ENCODE data around the gene NRG3. TPM values are rescaled to one million over a fixed set of nuclear protein-coding genes. Genes with fewer than 3 reads are reported as not detected.
"Not testable (repeated sequence)": the region's sequence is repeated elsewhere in the genome, so short reads cannot be mapped to it uniquely, and the experiment has no call there.

NRG3 gene
- total RNA-seq, 1 donor from 2014 or later, result 8.2 TPM

DNA sequence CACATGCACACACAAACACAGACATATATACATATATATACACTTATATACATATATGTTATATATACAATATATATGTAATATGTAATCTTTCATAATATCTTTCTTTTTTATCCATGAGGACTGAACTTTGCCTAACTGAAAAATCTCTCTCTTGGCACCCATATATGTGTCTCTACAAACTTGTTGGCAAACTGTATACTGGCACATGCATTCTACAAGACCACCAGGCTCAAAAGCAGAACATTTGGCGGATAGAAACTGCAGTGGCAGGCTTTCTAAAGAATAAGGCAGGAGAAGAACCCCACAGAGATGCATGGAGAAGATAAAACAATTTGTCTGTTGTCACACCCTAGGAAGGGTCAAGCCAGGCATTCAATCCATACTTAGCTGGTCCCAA lies 165.3 kb downstream of the NRG3 start:
- Mint-ChIP-seq H3K4me1 (ENCODE audit: unreplicated experiment) (no peaks in the 10 kb centered on the region), H3K4me3 (ENCODE audit: unreplicated experiment) (no peak overlapping the region), H3K27me3 (ENCODE audit: unreplicated experiment) (no peaks in the 10 kb centered on the region), H3K9me3 (ENCODE audit: unreplicated experiment) (no peaks in the 10 kb centered on the region), H3K36me3 (ENCODE audit: low read depth, unreplicated experiment) (no peaks in the 10 kb centered on the region), H3K27ac (ENCODE audit: unreplicated experiment) (no peak overlapping the region)
- TF ChIP-seq, protein P1, sequence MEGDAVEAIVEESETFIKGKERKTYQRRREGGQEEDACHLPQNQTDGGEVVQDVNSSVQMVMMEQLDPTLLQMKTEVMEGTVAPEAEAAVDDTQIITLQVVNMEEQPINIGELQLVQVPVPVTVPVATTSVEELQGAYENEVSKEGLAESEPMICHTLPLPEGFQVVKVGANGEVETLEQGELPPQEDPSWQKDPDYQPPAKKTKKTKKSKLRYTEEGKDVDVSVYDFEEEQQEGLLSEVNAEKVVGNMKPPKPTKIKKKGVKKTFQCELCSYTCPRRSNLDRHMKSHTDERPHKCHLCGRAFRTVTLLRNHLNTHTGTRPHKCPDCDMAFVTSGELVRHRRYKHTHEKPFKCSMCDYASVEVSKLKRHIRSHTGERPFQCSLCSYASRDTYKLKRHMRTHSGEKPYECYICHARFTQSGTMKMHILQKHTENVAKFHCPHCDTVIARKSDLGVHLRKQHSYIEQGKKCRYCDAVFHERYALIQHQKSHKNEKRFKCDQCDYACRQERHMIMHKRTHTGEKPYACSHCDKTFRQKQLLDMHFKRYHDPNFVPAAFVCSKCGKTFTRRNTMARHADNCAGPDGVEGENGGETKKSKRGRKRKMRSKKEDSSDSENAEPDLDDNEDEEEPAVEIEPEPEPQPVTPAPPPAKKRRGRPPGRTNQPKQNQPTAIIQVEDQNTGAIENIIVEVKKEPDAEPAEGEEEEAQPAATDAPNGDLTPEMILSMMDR (IDR thresholded peaks at IDR 0.05; ENCODE audit: unreplicated experiment), result no peak
- no peak for DNase-seq (ENCODE audit: low spot score)

DNA sequence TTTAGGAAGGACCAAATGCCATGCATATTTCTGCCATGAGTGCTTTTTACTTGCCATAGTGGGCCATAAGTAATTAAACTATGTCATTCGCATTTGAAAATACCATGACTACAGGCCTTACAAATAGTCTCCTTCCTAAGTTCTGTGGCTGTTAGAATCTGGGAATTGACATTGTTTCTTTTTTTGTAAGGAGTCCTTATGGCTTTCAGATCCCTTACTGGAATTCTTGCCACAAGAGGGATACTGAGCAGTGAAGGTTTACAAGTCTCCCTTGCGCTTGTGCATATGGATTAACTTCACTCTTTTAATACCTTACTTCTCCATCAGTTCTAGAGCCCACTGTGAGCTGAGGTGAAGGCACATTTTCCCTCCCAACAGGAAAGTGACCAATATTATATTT lies 166.0 kb downstream of the NRG3 start:
- H3K27me3 Mint-ChIP-seq (ENCODE audit: unreplicated experiment), result no peaks in the 10 kb centered on the region
- TF ChIP-seq, protein P1 (IDR thresholded peaks at IDR 0.05; ENCODE audit: unreplicated experiment), result no peak
- no peaks in the 10 kb centered on the region for H3K36me3 Mint-ChIP-seq (ENCODE audit: low read depth, unreplicated experiment)
- no peaks in the 10 kb centered on the region for H3K4me1 Mint-ChIP-seq (ENCODE audit: unreplicated experiment)
- no peak overlapping the region for H3K27ac Mint-ChIP-seq (ENCODE audit: unreplicated experiment)
- DNase-seq (ENCODE audit: low spot score), result no peak
- no peak overlapping the region for H3K4me3 Mint-ChIP-seq (ENCODE audit: unreplicated experiment)
- H3K9me3 Mint-ChIP-seq (ENCODE audit: unreplicated experiment), result no peaks in the 10 kb centered on the region

- Mint-ChIP-seq H3K36me3 (ENCODE audit: low read depth, unreplicated experiment) (no peaks in the 10 kb centered on the region), H3K4me3 (ENCODE audit: unreplicated experiment) (no peak overlapping the region), H3K4me1 (ENCODE audit: unreplicated experiment) (no peaks in the 10 kb centered on the region), H3K27ac (ENCODE audit: unreplicated experiment) (no peak overlapping the region), H3K9me3 (ENCODE audit: unreplicated experiment) (no peaks in the 10 kb centered on the region), H3K27me3 (ENCODE audit: unreplicated experiment) (no peaks in the 10 kb centered on the region)
- TF ChIP-seq, protein P1 (IDR thresholded peaks at IDR 0.05; ENCODE audit: unreplicated experiment), result no peak
- DNase-seq (ENCODE audit: low spot score), result no peak
These were observed 181.4 kb downstream of the NRG3 start for GRCh38 chr10:82056391-82056790.

- H3K4me1 Mint-ChIP-seq (ENCODE audit: unreplicated experiment); H3K9me3 Mint-ChIP-seq (ENCODE audit: unreplicated experiment); DNase-seq (ENCODE audit: low spot score); H3K36me3 Mint-ChIP-seq (ENCODE audit: low read depth, unreplicated experiment); H3K4me3 Mint-ChIP-seq (ENCODE audit: unreplicated experiment); H3K27ac Mint-ChIP-seq (ENCODE audit: unreplicated experiment); H3K27me3 Mint-ChIP-seq (ENCODE audit: unreplicated experiment): not testable (repeated sequence)
These were observed 192.2 kb downstream of the NRG3 start for GRCh38 chr10:82067192-82067591.

- no peaks in the 10 kb centered on the region for H3K9me3 Mint-ChIP-seq (ENCODE audit: unreplicated experiment)
- no peaks in the 10 kb centered on the region for H3K27me3 Mint-ChIP-seq (ENCODE audit: unreplicated experiment)
- DNase-seq (ENCODE audit: low spot score), result no peak
- no peaks in the 10 kb centered on the region for H3K4me1 Mint-ChIP-seq (ENCODE audit: unreplicated experiment)
- TF ChIP-seq, protein P1 (IDR thresholded peaks at IDR 0.05; ENCODE audit: unreplicated experiment), result no peak
- no peak overlapping the region for H3K27ac Mint-ChIP-seq (ENCODE audit: unreplicated experiment)
- no peak overlapping the region for H3K4me3 Mint-ChIP-seq (ENCODE audit: unreplicated experiment)
- H3K36me3 Mint-ChIP-seq (ENCODE audit: low read depth, unreplicated experiment), result no peaks in the 10 kb centered on the region
These were observed 193.5 kb downstream of the NRG3 start for GRCh38 chr10:82068501-82068900.

DNA sequence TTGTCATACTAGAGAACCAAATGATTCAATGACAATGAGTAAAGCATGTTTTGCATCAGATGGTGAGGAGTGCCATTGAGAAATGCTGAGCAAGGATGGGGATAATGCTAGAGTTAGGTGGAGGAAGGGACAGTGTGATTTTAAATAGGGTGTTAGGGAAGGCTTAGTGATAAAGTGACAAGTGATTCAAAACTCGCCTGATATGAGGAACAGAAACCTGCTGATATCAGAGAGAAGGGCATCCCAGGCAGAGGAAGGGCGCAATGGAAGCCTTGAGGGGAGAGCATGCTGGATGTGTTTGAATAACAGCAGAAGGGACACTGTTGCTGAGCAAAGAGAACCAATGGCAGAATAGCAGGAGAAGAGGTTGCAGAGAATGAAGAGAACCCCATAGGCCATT lies 196.2 kb downstream of the NRG3 start:
- Mint-ChIP-seq H3K36me3 (ENCODE audit: low read depth, unreplicated experiment) (no peaks in the 10 kb centered on the region), H3K27ac (ENCODE audit: unreplicated experiment) (no peak overlapping the region), H3K4me3 (ENCODE audit: unreplicated experiment) (no peak overlapping the region), H3K4me1 (ENCODE audit: unreplicated experiment) (no peaks in the 10 kb centered on the region), H3K9me3 (ENCODE audit: unreplicated experiment) (no peaks in the 10 kb centered on the region), H3K27me3 (ENCODE audit: unreplicated experiment) (no peaks in the 10 kb centered on the region)
- TF ChIP-seq, protein P1 (IDR thresholded peaks at IDR 0.05; ENCODE audit: unreplicated experiment), result no peak
- DNase-seq (ENCODE audit: low spot score), result no peak
